ENCODE data around the gene TMEM178A.

DNA sequence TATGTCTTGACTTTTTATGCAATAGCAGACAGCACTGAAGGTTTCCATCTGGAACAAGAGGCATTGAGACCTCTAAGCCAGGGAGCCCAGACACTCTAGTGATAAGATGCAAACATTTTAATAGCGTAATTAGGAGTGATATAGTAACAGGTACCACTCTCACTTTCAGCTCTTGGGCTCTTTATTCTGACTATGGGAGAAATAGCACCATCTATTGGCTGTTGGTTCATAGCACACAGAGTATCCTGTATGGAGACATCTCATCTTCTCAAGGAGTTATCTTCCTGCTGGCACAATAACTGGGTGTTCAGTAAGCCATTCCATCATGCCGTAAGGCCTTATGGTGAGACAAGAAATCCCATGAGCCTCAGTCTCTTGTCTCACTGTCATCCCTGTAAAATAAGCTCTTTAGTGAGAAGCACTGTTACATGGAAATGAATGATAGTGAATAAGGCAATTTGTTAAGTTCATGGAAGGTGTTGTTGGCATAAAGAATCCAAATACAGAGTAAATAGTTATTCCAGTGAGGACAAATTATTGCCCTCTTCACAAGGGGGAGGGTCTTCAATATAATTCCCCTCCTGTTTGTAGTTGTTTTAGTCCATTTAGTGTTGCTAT lies 65.1 kb downstream of the TMEM178A start:
- TF ChIP-seq, protein P1, sequence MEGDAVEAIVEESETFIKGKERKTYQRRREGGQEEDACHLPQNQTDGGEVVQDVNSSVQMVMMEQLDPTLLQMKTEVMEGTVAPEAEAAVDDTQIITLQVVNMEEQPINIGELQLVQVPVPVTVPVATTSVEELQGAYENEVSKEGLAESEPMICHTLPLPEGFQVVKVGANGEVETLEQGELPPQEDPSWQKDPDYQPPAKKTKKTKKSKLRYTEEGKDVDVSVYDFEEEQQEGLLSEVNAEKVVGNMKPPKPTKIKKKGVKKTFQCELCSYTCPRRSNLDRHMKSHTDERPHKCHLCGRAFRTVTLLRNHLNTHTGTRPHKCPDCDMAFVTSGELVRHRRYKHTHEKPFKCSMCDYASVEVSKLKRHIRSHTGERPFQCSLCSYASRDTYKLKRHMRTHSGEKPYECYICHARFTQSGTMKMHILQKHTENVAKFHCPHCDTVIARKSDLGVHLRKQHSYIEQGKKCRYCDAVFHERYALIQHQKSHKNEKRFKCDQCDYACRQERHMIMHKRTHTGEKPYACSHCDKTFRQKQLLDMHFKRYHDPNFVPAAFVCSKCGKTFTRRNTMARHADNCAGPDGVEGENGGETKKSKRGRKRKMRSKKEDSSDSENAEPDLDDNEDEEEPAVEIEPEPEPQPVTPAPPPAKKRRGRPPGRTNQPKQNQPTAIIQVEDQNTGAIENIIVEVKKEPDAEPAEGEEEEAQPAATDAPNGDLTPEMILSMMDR (IDR thresholded peaks at IDR 0.05), result peak; percentile 71
- no peak for TF ChIP-seq ZFX (IDR thresholded peaks at IDR 0.05; ENCODE audit: borderline replicate concordance)

Data from 22Rv1 (cell line).